Islet of Langerhans (tissue), 1 donor: Measurements from ENCODE around the gene VCX3B.
A peak's percentile ranks its signal among the peaks of the same experiment; 100 is the strongest.
"Not testable (repeated sequence)": the region's sequence is repeated elsewhere in the genome, so short reads cannot be mapped to it uniquely, and the experiment has no call there.

Experiments used
- FAIRE-seq: peaks from one replicate; lab custom pipeline; 2011; peaks lifted over from hg19 to GRCh38; lab: Jason Lieb, UNC

Gene VCX3B

DNA sequence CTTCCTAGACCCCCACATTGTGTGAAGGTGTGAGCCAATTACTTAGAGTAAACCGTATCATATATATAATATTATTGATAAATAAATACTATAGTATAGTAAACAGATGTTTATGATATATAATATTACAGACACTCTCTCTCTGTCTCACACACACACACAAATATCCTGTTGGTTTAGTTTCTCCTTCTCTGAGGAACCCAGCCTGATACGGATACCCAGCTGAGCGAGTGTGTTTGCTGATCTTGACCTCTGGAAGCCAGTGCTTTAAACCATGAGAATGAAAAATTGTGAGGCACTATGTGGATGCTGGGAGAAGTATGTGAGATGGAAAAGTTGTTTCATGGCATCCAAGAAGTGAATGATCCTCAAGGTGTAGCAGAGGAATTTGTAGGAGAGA lies at the start of gene VCX3B:
Gene VCX3B, plus strand, starts transcription at position 301 of the 400 bp plus-strand sequence. CDS start 621 bp downstream, outside the sequence.
- FAIRE-seq: not testable (repeated sequence)

DNA sequence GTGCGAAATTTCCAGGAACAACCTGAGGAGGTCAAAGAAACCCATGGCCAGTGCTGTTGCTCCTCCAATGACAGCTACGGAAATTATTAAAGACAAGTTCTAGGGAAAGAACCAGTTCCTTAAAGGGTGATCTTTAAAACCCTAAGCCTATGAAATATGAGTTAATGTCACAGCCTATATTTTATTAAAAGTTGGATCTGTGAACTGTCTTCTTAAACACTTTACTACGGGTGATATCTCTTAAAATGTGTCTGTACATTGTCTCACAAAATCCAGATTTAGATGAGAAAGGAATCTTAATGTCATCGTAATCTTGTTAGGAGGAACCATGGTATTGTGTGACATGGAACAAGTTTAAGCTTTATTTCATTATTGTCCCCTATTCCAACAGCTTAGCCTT lies 46.3 kb upstream of the VCX3B start:
- FAIRE-seq: no peak

DNA sequence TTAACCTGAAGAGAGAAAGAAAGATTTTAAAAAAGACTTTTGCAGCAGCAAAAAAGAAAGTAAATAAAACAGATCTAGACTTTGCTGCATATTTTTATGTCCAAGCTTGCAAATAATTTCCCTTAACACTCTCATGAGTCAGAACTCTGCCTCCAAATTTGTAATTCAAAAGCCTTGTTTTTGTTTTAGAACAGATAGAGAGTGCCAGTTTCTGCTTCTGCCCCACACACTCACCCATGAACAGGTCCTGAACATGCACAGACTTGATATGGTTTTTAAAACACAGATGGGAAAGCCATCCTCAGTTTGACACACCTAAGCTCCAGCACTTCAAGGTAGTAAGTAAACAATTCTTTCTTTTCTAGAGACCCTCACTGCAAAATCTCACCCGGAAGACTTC lies 39.7 kb upstream of the VCX3B start:
- FAIRE-seq: no peak

DNA sequence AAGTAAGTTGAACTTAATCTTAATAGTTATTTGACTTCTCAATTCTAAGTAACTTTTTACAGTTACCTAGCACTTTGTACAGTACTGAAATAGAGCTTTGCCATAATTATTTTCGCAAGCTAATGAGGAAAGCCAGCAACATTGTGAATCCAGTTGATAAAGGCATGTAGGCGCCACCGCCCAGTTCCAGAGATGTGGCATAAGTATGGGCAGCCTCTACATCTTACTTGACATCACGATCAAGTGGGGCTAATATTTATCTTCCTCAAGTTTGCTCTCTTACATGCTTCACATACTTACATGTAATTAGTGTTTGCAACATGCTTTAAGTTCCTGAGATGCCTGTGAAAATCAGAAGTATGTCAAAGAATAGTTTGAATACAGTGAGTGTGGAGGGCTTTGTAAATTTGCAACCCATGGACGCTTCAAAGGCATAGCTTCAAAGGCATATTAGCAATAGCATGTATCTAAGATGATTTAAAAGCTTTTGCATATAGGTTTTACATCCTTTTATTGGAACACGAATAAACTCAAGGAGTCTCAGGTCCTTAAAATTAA lies 34.9 kb upstream of the VCX3B start:
- FAIRE-seq: no peak

DNA sequence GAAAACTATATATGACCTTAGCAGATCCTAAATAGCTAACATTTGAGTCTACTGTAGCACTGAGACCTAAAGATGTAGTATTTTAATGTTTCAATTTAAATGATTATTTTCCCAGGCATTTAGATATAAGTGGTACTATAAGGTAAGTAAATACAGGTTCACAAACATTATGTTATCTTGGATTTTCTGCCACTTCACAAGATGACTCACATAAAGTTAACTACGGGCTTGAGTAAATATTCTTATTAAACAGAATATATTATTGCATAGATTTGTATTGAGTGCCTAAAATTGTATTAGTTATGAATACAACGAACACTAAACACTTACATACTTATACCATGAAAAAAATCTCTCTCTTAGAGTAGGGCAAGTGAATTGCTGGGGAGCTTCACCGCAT lies 34.2 kb upstream of the VCX3B start:
- no peak for FAIRE-seq

DNA sequence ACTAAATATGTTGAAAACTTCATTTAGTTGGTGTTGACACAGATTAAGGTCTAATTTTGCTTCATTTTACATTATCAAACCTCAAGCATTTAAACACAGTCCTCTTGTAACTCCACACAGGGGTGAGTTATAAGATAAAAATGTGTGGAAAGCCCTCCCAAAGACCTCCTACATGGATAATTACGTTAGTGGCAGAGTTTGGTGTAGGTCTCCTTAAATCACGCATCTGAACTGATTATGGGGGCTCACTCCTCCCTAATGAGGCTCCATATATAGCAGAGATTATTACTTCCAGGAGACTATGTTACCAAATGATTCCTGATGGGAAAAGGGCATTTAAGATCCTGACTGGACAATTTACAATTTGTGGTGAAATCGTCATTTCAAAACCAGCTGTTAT lies 32.2 kb upstream of the VCX3B start:
- FAIRE-seq: no peak

DNA sequence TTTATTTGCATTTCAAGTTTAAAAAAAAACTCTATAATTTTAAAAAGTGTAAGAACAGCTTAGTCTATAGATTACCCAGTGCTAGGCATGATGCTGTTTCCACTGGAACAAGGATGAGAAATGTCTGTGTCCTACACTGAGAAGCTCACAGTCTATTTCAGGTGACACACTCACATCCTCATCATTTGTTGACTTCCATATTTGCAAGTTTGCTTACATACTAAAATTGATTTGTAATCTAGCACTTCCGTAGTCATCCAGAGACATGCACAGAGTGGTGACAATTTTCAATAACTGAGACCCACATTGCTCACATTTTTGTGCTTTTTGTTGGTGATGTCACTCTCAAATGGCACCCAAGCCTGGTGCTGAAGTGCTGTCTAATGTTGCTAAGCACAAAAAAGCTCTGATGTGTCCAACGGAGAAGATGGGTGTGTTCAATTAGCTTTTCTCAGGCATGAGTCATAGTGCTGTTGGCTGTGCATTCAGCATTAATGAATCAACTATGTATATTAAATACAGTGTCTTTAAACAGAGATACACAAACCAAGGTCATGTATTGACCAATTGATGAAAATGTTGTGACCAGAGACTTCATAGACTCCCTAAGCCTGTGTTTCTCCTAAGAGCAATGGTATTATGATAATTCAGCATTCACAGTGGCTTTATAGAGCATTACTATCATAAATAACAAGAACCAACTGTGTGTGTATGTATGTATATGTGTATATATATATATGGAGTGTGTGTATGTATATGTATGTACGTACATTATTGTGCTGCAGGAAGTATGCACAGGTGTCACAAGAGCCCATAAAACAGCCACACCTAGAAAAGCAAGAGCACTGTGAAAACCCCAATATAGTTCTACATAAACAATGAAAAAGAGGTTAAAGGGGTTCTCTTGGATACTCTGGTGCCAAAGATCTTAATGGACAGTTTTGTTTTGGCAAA lies 31.2 kb upstream of the VCX3B start:
- FAIRE-seq: peak; percentile 9

DNA sequence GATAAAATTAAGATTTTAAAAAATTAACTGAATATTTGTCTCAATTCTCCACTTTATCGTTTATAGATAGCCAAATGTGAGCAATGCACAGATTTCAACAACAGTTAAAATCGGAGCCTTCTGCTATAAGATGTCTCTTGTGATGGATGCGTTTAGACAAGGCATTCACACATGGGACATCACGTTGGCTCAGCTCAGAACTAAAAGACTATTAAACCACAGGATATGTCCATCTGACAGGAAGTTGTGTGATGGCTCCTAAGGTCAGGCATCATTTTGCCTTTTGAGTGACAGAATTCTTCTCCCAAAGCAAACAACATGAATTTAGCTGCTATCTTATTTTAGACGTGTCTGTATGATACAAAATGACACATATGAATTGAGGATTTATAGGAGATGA lies 17.3 kb upstream of the VCX3B start:
- no peak for FAIRE-seq

DNA sequence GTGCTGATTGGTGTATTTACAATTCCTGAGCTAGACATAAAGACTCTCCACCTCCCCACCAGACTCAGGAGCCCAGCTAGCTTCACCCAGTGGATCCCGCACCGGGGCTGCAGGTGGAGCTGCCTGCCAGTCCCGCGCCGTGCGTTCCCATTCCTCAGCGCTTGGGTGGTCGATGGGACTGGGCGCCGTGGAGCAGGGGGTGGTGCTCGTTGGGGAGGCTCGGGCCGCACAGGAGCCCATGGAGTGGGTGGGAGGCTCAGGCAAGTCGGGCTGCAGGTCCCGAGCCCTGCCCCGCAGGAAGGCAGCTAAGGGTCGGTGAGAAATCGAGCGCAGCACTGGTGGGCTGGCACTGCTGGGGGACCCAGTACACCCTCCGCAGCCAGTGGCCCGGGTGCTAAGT lies 12.3 kb upstream of the VCX3B start:
- FAIRE-seq: not testable (repeated sequence)

DNA sequence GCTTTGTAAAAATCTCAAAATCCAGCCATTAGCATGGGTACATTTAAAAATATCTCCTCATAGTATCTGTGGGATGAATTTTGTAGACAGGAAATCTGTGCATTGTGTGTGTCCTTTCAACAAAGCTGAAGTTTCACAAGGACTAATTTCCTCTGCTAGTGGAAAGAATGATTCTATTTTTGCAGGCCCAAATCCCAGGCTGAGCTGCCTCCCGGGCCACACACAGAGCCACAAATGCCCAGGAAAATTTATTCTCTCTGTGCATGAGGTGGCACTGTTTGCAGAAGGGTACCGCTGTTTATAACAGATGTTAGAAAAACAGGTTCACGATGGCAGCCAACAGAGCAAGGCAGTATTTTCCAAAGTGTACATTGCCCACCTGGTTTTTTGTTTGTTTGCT lies 11.0 kb upstream of the VCX3B start:
- FAIRE-seq: no peak

DNA sequence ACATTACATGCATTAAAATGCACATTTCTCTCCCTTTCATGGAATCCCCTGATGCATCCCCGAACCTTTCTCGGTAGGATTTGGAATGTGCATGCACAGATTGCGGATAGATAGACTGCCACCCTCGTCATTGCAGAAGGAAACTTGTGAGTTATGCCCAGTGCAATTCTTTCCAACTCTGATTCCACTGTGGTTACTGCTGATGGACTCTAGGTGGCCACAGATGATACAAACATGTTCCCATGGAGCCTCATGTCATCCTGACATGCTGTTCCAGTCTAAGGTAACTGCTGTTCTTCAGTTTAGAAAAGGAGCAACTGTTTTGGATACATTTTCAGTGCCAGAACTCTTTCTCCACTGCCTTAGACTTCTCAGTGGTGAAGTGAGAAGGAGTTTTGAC lies 9.1 kb upstream of the VCX3B start:
- no peak for FAIRE-seq

DNA sequence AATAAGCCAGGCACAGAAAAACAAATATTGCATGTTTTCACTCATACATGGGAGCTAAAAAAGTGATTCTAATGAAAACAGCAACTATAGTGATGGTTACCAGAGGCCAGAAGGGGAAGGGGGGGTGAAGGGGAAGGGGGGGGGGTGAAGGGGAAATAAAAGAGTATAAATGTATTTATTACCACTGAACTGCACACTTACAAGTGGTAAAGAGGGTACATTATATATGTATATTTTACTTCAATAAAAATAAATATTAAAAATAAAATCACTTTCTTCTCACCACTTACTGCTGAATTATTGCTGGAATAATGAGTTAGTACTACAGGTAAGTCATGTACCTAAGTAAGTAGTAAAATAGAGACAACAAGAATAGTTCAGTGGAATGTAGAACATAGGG lies 2.1 kb upstream of the VCX3B start:
- FAIRE-seq: no peak

DNA sequence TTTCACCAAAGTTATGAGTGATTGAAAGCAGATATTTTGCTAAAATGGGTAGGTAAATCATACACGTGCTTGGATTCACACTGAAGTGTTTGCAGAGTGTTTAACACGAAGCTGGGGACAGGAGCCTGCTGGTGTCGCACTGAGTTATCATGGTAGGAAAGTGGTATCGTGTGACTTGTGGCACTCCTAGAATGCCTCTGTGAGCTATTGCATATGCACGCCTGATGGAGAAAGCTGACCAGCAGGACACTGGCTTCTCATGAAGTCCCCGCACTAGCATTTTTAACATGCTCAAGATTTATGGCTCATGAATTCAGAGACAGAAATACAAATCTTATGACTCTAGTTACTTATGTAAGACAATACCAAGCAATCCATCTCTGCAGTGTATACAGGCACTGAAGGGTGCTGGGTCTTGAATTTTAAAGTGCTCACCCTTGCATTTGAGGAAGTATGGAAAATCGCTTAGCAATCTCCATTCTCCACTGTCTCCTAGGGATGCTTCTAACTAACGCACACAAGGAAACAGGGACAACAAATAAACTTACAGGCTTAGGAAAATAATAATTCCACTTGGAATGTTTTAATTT lies 19.8 kb downstream of the VCX3B start:
- peak; percentile 56 for FAIRE-seq

DNA sequence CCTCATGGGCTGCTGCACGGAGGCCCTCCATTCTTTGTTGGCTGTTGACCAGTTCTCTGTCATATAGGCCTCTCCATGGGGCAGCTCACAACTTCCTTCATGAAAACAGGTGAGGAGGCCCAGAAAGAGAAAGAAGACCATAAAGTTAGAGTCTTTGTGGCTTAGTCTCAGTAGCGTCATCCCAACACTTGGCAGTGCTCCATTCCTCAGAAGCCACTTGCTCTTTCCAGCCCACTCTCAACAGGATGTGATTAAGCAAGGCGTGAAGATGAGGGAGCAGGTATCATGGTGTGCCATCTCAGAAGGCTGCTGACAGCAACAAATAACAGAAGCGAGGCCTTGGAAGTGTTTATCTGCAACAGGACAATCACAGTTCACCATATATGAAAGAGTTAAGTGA lies 30.4 kb downstream of the VCX3B start:
- not testable (repeated sequence) for FAIRE-seq

DNA sequence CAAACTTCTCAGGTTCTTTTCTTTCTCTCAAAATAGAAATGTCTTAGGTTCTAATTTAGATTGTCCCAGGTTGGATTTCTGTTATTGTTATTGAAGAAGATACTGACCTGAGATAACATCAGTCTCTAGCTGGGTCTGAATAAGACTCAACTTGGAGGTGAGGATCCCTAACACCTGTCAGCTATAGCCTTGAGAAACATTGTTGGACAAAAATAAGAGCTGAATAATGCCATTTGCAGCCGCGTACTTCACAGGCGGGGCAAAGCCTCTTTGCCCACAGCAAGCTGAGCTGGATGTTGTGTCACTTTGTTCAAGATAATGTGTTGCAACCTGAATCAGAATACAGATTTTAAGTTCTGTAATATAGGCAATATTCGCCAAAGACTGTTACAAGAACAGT lies 35.6 kb downstream of the VCX3B start:
- FAIRE-seq: no peak

DNA sequence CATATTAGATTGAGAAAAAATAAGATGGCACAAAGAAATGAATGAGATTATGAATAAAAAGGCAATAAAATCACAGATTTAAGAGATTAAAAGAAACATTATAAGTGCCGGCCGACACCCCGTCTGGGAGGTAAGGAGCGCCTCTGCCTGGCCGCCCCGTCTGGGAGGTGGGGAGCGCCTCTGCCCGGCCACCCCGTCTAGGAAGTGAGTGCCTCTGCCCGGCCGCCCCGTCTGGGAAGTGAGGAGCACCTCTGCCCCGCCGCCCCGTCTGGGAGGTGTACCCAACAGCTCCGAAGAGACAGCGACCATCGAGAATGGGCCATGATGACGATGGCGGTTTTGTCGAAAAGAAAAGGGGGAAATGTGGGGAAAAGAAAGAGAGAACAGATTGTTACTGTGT lies 37.5 kb downstream of the VCX3B start:
- not testable (repeated sequence) for FAIRE-seq

DNA sequence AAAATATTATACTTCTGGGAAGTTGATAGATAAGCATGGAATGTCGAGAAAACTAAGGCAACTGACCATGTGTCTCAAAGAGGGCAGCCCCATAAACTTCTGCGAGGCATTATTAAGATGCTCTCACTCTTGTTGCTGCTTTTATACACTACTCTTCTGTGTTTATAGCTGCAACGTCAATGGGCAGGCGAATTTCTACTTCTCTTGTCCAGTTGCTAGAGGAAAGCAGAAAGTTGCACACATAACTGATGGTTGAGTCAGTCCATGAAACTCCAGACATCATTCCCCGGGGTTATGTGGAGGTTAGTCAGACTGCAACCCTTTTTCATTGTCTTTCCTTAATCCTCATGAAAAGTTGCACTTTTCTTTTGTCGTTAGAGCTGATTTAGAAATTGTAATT lies 39.8 kb downstream of the VCX3B start:
- FAIRE-seq: no peak
